Bladder microvascular endothelial cell (primary cell): Measurements from ENCODE around the gene PGBD5. TPM values are rescaled to one million over a fixed set of nuclear protein-coding genes. Genes with fewer than 3 reads are reported as not detected.

Experiments
- total RNA-seq: library from RNA; depleted of rRNA; stranded (reverse); fragments of >200 nt; gene quantifications from 2 replicates; pipeline ENCODE4 v1.2.3, GENCODE V29; 2014

PGBD5 gene, protein sequence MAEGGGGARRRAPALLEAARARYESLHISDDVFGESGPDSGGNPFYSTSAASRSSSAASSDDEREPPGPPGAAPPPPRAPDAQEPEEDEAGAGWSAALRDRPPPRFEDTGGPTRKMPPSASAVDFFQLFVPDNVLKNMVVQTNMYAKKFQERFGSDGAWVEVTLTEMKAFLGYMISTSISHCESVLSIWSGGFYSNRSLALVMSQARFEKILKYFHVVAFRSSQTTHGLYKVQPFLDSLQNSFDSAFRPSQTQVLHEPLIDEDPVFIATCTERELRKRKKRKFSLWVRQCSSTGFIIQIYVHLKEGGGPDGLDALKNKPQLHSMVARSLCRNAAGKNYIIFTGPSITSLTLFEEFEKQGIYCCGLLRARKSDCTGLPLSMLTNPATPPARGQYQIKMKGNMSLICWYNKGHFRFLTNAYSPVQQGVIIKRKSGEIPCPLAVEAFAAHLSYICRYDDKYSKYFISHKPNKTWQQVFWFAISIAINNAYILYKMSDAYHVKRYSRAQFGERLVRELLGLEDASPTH
- 0.16 and 0.25 TPM in 2 replicates for total RNA-seq

GRCh38 chr1:230426246-230427093 is at the start of gene PGBD5:
PGBD5 (minus strand) TSS chr1:230426332; CDS start chr1:230425928, 404 bp downstream.

Other genes starting within 250 kb of the PGBD5 start
- 13.3 and 22.4 TPM in 2 replicates for gene COG2, start 216.1 kb upstream of the PGBD5 start, total RNA-seq